GM19468 (cell line): Measurements from ENCODE around the gene ATP6V0E1.
A peak's percentile ranks its signal among the peaks of the same experiment; 100 is the strongest.
"Not testable (repeated sequence)": the region's sequence is repeated elsewhere in the genome, so short reads cannot be mapped to it uniquely, and the experiment has no call there.

Experiments
- ATAC-seq: cut with Tn5 transposase; IDR thresholded peaks from one replicate; pipeline ENCODE4 v1.9.1; 2021; ENCODE audit warnings: mild to moderate bottlenecking, moderate library complexity, moderate number of reproducible peaks; ENCODE audit not compliant: unreplicated experiment; ENCODE audit errors: extremely low read depth

Gene ATP6V0E1

GRCh38 chr5:173032096-173032495, 48.5 kb downstream of the ATP6V0E1 start:
- ATAC-seq, result not testable (repeated sequence)

- no peak for ATAC-seq
These were observed 49.2 kb downstream of the ATP6V0E1 start for GRCh38 chr5:173032730-173033129.

DNA sequence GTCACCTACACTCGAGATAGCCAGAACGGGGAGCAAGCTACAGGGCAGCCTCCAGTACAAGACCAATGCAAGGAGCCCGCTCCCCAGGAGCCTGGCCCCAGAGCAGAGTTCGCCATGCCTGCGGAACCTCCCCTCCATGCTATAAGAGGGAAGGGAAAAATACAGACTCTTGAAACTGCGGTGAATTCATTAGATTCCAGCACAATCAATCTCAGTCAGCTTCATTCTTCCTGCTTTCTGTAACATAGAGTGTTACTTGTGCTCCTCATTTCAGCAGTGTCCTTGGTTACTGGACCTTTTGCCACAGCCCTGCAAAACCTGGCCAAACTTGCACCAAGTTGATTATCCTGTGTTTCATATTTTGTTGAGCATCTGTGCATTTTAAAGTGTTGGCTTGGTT, 50.4 kb downstream of the ATP6V0E1 start:
- no peak for ATAC-seq

GRCh38 chr5:173035904-173036707, 52.5 kb downstream of the ATP6V0E1 start:
- ATAC-seq, result peak; percentile 42

DNA sequence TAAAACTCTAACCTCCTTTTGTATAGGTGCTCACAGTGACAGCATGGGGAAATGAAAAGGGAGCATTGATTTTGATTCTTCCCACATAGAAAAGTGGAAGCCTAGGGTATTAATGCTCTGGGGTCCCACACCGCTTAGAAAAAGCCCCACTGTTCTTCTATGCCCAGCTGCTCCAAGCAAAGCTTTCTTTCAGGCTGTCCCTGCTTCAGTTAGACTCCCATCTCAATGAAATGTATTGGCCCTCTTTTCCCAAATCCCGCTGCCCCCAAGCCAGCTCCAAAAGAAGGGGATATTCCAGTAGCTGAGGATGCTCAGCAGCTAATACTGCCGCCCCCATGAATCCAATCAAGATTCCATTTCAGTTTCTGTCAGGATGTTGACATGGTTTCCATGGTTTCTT, 55.6 kb downstream of the ATP6V0E1 start:
- ATAC-seq, result no peak

DNA sequence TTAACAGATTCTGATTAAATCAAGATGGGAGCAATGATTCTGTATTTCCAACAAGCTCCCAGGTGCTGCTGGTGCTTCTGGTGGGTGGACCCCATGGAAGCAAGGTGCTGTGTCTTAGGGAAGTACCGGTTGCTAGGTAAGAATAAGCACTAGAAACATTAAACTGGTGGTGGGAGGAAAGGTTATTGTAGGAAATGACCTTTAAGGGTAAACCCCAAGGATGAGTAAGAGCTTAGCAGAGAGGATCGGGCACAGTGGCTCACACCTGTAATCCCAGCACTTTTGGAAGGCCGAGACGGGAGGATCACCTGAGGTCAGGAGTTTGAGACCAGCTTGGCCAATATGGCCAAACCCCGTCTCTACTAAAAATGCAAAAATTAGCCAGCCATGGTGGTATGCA, 56.4 kb downstream of the ATP6V0E1 start:
- ATAC-seq, result no peak

GRCh38 chr5:173041881-173042762, 58.6 kb downstream of the ATP6V0E1 start:
- no peak for ATAC-seq

- no peak for ATAC-seq
These were observed 59.2 kb downstream of the ATP6V0E1 start for GRCh38 chr5:173042763-173043107.

DNA sequence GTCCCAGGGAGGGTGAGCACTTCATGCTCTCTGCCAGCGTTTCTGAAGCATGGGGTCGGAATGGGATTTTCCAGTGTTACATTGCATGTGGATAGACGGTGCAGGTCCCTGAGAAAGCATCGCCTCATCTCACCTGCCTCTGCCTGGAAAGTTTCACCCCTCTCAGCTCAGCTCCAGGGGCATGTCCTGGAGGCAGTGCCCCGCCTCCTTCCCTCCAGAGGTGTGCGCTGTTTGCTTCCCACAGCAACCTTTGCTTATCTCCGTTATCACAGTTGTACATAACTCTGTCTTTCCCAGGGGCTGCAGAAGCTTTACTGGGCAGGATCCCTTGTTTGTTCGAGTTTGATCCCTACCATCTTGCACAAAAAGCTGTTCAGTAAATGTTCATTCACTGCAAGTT, 61.9 kb downstream of the ATP6V0E1 start:
- no peak for ATAC-seq

DNA sequence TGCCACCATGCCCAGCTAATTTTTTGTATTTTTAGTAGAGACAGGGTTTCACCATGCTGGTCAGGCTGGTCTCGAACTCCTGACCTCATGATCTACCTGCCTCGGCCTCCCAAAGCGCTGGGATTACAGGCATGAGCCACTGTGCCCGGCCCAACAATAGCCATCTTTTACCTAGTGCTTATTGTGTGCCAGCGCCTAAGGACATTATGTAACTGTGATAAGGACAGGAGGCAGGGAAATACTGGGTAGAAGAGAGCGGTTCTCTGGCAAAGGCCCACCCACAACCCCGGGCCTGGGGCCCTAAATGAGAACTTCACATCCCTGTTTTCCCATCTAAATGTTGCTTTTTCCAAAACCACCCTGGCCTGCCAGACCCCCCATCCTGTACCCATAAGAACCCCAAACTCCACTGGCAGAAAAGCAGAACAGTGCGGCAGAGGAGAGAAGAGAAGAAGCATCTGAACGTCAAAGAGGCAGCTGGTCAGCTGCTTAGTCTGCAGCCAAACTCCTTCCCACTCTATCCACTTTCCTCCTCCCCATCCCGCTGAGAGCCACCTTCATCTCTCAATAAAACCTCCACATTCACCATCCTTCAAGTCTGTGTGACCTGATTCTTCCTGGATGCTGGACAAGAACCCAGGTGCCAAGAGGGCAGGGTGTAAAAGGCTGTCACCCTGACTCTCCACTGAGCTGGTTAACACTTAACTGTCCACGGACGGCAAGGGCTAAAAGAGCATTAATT, 63.7 kb downstream of the ATP6V0E1 start:
- not testable (repeated sequence) for ATAC-seq

DNA sequence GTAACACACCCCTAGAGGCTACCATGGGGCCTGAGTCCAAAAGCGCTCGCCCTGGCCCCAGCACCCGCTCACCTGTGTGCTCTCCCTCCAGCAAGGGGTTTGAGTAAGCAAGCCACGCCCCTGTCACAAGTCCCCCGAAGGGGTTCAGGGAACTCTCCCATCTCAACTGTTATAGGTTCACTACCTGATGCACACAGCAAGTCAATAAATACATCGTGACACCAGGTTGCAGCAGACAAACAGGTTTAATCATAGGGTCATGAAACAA, 64.2 kb downstream of the ATP6V0E1 start:
- no peak for ATAC-seq

DNA sequence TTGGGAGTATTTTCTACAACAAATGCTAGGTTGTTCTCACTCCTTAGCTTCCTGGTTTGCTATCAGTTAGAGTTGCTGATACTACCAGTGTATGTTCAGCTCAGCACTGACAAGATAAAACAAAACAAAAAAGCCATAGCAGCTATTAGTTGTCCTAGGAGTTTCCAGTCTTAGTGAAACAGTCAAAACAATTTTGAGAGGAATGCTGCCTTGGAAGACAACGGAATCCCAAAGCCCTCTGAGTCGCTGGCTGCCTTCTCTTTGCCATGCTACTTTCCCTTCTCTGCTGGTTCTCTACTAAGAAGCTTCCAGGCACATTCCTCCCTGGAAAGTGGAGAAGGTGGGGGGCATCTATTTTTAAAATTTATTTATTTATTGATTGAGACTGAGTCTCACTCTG, 67.2 kb downstream of the ATP6V0E1 start:
- no peak for ATAC-seq

DNA sequence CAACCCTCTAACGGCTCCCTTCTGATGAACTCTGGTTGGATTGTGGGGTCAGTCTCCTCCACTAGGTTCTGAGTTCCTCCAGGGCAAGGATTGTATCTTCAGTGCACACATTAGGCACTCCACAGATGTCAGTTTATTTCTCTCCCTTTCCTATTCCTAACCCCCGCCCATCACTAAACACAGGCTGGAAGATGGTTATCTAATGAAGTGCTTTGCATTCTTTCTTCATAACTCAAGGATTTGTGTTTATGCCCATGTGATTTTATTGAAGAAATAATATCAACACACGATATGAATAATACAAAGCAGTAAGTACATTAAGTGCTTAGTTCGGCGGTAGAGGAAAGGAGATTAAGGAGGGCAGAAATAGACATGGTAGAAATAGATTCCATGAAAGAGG, 68.2 kb downstream of the ATP6V0E1 start:
- ATAC-seq, result no peak

GRCh38 chr5:173053041-173053440, 69.5 kb downstream of the ATP6V0E1 start:
- no peak for ATAC-seq

DNA sequence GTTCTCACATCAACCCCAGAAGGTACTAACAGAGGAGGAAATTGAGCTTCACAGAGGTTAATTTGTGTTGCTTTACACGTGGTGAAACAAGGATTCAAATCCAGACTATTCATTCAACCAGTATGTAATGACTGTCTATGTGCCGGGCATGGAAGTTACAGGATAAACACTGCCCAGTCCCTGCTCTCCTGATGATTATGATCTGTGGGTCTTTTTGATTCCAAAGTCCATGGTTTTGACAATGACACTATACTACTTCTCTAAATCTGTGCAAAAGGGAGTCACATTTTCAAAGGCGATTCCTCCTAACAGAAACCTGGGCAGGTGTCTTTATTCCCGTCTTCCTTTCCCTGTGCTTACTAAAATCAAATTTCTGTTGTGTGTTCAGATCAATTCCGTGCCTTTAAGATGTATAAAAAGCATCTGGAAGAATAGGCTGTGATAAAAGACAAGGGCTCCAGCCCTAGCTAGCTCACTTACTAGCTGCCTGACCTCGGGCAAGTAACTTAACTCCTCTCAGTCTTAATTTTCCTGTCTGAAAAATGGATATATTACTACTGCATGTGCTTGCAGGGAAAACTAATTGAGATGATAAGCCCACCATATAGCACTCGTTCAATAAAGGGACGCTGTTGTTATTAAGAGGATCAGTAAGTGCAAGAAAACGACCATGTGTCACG, 71.6 kb downstream of the ATP6V0E1 start:
- no peak for ATAC-seq

GRCh38 chr5:173055722-173055982, 72.1 kb downstream of the ATP6V0E1 start:
- no peak for ATAC-seq

DNA sequence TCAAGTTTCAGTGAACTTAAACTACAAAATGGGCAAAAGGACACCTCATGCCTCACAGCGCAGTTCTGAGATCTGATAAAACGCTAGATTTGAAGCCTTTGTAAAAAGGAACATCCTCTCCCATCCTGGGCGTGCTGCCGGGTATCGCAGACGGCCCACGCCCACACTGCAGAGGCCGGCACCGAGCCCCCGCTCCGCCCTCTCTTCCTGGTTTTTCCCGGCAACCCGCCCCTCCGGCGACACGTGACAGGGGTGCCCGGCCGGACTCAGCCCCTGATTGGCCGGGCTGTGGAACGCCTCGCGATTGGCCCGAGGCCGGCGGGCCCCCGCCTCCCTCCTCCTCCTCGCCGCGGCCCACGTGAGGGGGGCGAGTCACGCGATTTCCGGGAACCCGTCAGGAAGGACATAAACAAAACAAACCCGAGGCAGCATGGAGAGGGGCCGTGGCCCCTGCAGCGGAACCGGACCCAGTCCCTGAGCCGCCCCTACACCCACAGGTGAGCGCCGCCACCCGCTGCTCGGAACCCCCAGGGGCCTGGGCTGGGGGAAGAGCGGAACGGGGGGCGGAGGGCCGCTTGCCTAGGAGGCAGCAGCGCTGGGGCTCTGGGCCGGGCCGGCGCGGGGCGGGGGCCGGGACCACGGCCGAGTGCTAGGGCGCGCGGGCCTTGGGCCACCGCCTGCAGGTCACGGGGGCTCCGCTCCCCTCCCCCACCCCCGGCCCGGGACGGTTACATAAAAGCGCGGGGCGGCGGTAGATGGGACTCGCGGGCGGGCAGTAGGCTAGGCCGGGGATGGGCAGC, 72.6 kb downstream of the ATP6V0E1 start, which contains the start of gene CREBRF:
CREBRF (plus strand) TSS at position 370 of the 800 bp plus-strand sequence. CDS start 24,424 bp downstream, outside the sequence.
- ATAC-seq, result peak; percentile 74

DNA sequence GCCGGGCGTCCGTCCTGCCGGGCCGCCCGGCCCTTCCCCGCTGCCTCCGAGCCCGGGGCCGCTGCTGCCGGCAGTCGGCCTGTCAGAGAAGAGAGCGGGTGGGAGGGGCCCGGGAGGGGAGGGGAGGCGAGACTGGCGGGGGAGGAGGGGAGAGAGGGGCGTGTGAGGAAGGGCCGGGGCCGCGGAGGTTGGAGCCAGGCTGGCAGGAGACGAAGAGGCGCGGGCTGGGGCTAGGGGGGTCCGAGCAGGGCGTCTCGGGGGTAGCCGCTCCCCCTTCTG, 73.2 kb downstream of the ATP6V0E1 start:
- ATAC-seq, result no peak

DNA sequence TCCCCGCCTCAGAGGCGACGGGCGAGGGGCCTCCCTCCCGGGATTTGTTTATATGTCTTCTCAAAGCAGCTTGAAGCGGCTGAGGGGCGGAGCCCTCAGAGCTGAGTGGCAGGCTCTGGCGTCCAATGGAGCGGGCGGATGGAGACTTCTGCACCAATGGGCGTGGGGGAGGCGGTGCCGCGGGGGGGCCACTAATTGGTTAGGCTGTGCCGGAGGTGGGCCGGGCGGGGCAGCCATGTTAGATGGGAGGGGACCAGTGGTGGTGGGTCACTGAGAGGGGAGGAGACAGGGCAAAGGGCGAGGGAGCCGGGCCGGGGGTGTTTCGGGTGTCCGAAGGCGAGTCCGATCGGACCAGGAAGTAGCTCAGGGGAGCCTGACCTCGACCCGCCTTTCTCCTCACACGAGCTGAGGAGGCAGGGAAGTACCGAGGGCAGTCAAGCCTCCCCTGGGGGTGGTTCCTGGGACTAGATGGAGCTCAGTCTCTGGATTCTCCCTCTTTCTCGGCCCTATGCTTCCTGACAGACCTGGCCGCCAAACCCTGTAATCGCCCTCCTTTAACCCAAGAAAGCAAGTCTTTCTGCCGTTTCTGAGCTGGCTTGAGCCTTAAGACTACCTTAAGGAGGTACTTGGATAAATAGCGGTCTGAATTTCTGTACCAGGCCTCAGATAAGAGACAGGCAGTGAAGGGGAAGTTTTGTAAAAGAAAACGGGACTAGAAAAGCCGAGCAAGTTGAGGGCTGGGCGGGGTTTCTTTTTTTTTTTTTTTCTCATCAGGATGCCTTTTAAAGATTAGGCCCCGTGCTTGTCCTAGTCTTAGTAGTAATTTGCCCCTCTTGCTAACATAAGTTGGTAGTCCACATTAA, 73.7 kb downstream of the ATP6V0E1 start:
- peak; percentile 54 for ATAC-seq
